Measurements from ENCODE around the gene TNS3.

- TF ChIP-seq CTCF (IDR thresholded peaks at IDR 0.05; ENCODE audit: insufficient read depth, low read depth, low read length) (no peak), EZH2 (IDR thresholded peaks at IDR 0.05; ENCODE audit: insufficient read depth, low read length) (no peak)
These were observed 83.5 kb downstream of the TNS3 start for GRCh38 chr7:47498229-47499056.
